Bone marrow (tissue), 2 donors: ENCODE results near the gene GLI1.

ENCODE experiments used
- DNase-seq, 2 donors: peaks; one replicate each; lab custom pipeline; 2025; lab: John Stamatoyannopoulos, UW

The GLI1 gene

DNA sequence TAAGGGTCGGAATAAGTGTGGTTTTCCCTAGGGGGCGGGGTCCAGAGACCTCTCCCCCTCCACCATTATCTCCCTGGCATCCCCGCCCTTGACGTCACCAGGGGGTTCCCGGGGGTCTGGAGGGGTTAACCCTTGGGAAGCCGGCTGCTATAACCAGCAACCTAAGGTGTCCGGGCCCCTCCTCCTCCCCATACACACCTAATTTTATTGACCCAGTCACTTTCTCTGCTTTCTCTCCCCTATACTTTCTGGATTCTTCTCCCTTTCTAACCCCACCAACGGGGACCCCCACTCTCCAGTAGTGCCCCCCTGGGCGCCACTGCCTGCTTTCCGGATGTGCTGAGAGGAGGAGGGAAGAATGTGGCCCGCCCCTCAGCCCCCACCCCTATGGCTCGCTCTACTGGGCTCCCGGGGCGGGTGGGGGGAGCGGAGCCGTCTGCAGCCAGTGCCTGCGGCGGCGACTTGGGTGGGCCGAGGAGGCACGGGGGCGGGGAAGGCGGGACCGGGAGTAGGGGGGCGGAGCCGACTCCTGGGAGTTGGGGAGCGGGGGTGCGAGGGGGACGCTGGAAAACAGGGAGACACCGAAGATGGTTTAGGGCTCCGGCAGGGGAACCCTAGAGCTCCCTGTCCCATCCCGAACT is 1.8 kb downstream of the GLI1 start:
- no peak for DNase-seq

DNA sequence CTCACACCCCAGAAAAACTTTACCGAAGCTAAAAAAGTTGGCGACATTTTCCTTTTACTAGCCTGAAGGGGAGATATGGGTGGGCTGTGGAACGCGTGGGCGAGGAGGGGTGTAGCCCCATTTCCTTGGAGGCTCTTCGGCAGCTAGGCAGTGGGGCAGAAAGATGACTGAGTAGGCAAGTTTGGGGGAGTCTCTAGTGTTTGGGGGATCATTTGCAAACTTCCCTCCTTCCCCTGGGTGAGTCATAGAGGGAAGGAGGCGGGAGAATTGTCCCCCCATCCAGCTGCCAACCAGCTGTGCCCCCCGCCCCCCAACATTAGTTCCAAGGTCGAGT is 2.3 kb downstream of the GLI1 start:
- peak in 1 of 2 donors; percentile 43 for DNase-seq

DNA sequence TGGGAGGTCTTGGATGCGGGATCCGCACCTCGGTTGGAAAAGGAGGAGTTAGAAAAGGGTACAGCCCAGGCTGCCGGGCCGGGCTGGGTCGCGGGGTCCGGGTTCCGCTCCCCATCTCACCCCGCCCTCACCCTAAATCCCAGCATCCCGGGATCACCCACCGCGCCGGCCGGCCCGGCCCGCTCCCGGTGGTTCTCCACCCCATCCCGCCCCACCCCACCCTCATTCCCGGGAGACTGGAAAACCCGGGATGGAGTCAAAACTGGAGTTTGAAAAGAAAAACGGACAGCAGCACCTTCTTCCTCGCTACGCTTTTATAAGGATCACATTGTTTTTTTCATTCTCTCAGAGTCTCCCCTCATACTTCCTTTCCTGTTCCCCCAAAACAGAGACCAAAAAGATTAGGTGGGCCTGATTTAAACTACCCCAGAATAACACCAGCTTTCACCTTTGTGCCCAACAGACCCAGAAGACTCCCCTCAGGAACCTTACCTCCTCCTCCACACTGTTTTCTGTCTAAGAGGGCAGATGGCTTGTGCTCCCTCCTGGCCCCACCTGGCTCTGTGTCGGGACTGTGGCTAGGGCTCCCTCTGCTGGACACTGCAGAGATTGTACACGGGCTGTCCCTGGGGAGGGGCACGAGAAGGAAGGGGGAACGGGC is 2.8 kb downstream of the GLI1 start:
- peak; percentile 55 to 79 for DNase-seq

DNA sequence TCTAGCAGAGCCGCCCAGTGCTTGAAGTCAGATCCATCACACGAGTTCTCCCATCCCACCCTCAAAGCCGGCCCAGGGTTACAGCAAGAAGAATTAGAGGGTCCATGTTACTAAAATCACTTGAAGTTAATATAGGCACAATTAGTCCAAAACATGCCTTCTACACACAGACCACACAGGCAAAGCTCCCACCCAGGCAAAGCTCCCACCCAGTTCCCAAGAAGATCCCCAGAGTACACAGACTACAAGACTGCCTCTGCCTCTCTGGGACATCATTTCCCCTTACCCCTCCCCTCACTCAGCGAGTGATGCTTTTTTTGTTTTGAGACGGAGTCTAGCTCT is 3.3 kb downstream of the GLI1 start:
- no peak for DNase-seq

DNA sequence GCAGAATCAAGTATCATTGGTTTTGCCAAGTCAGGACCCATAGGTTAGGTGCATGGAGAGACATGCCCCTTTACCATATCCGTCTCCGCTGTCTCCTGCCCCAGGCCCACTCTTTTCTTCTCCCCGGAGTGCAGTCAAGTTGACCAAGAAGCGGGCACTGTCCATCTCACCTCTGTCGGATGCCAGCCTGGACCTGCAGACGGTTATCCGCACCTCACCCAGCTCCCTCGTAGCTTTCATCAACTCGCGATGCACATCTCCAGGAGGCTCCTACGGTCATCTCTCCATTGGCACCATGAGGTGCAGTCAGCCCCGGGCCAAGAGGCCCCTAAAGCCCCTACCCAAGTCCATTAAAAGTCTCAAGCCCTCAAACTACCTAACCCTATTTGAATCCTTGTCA is 5.0 kb downstream of the GLI1 start:
- DNase-seq: no peak

DNA sequence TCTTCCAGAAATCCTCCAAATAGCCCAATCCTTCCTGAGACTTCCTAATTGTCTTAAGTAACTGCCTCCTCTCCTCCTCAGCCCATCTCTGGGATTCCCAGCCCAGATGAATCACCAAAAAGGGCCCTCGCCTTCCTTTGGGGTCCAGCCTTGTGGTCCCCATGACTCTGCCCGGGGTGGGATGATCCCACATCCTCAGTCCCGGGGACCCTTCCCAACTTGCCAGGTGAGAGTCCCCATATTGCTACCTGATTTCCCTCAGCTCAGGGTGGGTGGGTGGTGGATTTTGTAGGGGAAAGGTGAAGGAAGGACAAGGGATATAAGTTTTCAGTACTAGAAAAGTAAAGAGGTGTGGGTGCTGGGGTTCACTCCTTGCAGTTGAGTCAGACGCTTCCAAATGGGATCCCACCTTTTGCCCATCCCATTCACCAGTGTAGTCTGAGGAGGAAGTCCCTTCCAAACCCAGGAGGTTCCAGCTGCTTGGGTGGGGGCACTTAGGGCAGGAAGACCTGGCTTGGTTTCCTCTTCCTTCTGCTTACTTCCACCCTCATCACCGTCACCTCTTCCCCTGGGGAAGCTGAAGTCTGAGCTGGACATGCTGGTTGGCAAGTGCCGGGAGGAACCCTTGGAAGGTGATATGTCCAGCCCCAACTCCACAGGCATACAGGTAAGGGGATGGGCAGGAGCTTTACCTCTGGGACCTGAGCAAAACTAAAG is 5.6 kb downstream of the GLI1 start:
- no peak for DNase-seq

DNA sequence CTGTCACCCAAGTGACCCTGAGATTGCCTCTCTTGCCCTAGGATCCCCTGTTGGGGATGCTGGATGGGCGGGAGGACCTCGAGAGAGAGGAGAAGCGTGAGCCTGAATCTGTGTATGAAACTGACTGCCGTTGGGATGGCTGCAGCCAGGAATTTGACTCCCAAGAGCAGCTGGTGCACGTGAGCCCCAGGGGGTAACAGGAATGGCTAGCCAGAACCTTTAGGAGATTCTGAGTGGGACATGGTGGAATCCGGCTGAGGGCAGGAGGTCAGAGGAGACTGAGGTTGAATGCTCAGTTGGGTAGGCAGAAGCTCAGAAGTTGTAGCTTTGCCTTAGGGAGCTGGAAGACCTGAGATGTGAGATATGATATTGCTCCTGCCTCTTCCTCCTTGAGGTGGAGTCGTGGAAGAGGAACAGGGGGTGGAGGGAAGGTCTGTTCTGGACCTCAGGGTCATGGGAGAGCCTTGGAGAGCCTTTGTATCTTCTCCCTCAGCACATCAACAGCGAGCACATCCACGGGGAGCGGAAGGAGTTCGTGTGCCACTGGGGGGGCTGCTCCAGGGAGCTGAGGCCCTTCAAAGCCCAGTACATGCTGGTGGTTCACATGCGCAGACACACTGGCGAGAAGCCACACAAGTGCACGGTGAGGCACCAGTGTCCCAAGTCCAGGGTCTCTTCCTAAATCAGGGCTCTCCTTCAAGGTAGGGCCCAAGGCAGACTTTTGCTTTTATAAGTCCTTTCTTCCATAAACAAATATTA is 6.3 kb downstream of the GLI1 start:
- DNase-seq: no peak

DNA sequence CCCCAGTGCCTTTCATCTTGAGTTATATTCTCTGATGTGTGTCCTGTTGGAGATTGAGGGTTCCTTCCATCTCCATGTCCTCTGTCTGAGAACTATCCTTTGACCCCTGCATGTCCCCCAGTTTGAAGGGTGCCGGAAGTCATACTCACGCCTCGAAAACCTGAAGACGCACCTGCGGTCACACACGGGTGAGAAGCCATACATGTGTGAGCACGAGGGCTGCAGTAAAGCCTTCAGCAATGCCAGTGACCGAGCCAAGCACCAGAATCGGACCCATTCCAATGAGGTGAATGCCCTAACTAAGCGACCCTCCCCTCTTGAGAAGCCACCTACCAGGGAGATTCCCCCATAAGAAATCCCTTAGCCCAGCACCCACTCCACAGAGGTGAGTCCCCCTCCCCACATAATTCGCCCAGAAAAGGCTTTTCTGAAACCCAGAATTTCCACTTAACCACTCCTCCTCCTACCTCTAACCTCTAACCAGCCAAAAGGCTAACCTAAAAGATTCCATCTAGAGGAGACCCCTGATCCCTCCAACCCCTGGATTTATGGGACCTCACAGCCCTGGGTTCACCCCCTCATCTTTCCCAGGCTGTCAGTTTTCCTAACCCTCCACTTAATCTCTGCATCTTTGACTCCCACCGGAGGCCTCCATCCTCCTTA is 7.8 kb downstream of the GLI1 start:
- DNase-seq: no peak

DNA sequence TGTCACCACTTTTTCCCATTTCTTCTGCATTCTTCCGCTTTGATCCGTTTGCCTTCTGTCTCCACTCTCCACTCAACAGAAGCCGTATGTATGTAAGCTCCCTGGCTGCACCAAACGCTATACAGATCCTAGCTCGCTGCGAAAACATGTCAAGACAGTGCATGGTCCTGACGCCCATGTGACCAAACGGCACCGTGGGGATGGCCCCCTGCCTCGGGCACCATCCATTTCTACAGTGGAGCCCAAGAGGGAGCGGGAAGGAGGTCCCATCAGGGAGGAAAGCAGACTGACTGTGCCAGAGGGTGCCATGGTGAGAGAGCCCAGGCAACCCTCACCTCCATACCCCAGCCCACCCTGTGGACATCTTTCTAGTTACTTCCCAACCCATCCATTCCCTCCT is 8.3 kb downstream of the GLI1 start:
- no peak for DNase-seq

DNA sequence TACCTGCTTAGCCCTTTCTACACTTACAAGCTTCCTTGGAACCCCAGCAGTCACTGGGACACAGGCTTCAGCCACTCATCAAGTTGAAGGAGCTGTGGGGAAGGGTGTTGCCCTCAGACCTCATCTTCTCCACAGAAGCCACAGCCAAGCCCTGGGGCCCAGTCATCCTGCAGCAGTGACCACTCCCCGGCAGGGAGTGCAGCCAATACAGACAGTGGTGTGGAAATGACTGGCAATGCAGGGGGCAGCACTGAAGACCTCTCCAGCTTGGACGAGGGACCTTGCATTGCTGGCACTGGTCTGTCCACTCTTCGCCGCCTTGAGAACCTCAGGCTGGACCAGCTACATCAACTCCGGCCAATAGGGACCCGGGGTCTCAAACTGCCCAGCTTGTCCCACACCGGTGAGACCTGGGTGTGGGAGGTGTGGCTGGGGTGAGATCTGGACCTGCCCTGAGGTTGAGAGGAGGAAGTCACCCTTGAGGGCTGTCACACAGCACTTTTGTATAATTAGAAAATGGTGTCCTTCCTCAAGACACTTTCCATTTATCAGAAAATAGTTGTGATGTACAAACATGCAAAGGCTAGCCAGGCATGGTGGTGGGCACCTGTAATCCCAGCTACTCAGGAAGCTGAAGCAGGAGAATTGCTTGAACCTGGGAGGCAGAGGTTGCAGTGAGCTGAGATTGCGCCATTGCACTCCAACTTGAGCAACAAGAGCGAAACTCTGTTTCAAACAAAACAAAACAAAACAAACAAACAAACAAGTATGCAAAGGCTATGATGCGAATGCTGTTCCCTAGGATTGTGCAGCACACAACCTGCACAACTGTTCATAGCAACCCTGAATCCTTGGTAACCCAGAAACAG is 9.9 kb downstream of the GLI1 start:
- DNase-seq: no peak

DNA sequence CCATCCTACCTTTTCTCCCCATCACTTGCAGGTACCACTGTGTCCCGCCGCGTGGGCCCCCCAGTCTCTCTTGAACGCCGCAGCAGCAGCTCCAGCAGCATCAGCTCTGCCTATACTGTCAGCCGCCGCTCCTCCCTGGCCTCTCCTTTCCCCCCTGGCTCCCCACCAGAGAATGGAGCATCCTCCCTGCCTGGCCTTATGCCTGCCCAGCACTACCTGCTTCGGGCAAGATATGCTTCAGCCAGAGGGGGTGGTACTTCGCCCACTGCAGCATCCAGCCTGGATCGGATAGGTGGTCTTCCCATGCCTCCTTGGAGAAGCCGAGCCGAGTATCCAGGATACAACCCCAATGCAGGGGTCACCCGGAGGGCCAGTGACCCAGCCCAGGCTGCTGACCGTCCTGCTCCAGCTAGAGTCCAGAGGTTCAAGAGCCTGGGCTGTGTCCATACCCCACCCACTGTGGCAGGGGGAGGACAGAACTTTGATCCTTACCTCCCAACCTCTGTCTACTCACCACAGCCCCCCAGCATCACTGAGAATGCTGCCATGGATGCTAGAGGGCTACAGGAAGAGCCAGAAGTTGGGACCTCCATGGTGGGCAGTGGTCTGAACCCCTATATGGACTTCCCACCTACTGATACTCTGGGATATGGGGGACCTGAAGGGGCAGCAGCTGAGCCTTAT is 10.8 kb downstream of the GLI1 start:
- no peak for DNase-seq

DNA sequence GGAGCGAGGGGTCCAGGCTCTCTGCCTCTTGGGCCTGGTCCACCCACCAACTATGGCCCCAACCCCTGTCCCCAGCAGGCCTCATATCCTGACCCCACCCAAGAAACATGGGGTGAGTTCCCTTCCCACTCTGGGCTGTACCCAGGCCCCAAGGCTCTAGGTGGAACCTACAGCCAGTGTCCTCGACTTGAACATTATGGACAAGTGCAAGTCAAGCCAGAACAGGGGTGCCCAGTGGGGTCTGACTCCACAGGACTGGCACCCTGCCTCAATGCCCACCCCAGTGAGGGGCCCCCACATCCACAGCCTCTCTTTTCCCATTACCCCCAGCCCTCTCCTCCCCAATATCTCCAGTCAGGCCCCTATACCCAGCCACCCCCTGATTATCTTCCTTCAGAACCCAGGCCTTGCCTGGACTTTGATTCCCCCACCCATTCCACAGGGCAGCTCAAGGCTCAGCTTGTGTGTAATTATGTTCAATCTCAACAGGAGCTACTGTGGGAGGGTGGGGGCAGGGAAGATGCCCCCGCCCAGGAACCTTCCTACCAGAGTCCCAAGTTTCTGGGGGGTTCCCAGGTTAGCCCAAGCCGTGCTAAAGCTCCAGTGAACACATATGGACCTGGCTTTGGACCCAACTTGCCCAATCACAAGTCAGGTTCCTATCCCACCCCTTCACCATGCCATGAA is 11.5 kb downstream of the GLI1 start:
- DNase-seq: no peak

DNA sequence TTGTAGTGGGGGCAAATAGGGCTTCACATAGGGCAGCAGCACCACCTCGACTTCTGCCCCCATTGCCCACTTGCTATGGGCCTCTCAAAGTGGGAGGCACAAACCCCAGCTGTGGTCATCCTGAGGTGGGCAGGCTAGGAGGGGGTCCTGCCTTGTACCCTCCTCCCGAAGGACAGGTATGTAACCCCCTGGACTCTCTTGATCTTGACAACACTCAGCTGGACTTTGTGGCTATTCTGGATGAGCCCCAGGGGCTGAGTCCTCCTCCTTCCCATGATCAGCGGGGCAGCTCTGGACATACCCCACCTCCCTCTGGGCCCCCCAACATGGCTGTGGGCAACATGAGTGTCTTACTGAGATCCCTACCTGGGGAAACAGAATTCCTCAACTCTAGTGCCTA is 12.1 kb downstream of the GLI1 start:
- no peak for DNase-seq

DNA sequence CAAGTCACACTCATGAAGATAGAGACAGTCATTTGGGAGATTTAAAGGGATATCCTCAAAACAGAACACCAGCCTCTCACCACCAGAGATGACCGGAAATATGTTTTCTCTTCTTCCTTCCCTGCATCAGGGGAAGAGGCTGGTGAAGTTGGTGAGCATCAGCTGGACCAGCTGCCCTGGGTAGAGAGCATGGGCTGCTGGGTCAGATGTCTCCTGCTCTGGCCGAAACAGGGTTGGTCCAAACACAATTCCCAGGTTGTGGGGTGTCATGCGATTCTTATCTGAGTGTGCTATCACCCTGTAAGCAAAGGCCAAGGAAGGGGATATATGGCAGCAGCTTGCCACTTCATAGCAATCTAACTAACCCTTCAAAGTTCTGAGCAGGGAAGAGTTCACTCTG is 12.8 kb downstream of the GLI1 start:
- DNase-seq: no peak

DNA sequence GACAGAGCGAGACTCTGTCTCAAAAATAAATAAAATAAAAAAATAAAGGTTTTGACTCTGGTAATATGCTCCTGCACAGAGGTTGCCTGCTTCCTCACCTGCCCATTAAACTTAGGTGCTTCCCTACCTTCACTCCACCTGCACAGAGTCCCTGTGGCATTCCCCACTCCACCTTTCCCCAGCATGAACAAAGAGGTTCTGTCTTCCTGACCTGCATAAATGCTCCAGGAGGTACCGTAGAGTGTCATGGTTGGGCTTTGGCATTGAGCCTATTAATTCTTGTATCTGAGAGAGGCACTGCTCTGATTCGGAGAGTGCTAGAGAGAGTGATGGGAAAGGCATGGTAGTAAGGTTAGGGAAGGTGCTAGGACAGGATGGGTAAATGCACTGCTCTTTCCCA is 13.8 kb downstream of the GLI1 start:
- DNase-seq: no peak

DNA sequence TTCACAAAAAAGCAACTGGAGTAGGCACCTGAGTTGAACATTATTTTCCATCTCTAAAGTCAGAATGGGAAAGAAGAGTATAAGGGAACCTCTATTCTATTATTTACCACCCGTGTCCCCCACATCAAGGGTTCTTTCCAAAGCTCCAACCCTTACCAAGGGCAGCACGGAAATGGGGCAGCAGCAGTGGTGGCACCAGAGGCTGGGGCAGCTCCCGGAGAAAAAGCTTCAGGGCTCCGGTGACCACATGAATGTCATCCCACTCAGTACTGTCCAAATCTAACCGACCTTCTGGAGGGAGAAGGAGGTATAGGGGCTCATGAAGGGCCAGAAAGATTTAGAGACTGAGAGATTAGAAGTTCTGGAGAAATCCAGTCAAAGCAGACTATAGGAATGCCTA is 14.3 kb downstream of the GLI1 start:
- no peak for DNase-seq

DNA sequence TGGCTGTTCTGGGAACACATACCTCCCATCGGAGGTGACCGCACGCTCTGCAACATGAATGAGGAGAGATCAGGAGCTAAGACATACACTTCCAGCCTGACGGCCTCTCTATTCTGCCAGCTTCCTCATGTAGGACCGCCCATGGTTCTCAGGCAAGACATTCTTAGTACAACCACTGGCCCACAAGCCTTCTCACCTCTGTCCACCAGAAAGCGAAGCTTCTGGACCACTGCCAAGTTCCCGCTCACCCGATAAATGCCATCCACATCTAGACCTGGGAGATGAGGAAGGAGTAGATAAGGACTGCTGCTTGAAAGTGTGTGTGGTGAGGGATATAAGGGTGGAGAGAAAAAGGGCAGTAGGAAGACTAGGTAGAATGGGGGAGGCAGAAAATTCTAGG is 14.8 kb downstream of the GLI1 start:
- no peak for DNase-seq

DNA sequence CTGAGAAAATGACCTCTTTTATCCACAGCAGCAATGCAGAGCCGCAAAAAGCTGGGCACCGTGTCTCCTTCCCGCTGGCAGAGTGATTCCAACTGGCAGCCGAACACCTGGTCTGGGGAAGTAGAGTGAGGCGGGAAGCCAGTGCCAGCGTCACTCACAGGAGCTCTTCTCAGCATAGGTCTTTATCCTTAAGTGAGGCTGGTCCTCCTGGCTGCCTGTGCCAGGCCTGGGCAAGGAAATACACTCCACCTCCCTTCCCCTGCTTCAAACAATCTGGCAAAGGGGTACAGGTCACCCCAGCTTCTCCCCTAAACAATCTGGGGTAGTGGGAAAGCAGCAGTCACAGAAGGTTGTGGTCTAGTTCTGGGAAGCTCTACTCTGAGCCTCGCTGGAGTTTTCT is 15.3 kb downstream of the GLI1 start:
- no peak for DNase-seq

DNA sequence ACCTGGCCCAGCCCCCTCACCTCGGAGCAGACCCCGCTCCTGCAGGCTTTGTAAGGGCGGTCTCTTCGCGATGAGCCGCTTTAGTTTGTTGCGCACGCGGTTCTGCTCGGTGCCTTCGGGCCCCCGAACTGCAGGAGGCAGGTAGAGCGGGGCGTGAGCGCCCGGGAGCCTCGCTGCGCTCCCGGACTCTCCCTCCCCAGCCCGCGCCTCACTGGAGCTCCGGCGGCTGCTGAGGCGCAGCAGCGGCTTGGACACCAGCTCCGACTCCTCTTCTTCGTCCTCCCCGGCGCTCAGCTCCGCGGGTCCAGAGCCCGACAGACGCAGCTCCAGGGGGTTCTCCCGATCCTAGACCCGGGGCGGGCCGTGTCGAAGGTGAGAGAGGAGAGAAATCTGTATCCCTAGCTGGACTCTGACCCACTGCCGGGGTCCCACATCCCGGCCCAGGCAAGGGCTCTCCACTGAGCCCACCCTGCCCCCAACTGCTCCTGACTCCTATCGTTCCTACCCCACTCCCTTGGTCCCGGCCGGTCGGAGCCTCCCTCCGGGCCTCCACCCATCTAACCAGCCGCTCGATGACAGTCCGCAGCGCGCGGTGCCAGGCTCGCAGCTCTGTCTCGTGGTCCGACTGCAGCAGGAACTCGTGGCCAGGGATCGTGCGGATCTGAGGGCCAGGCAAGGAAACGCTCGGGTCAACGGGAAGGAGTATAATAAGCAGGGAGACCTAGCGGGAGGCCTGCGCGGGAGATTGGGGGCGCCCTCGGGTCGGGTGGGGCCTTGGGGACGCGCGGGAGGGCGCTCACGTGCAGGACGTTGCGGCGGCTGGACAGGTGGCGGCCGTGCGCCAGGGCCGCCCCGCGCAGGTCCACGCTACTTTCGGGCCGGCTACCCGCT is 15.9 kb downstream of the GLI1 start:
- DNase-seq: no peak
